NCI-H446 (cell line): ENCODE results near the gene C16orf82.

Experiments used
- DNase-seq, 2 experiments: peaks; one replicate each; lab custom pipeline; 2025; lab: John Stamatoyannopoulos, UW

The C16orf82 gene

GRCh38 chr16:27088216-27088615 lies 21.5 kb downstream of the C16orf82 start:
- DNase-seq: no peak

GRCh38 chr16:27096375-27096774 lies 29.6 kb downstream of the C16orf82 start:
- DNase-seq: no peak

GRCh38 chr16:27097800-27098230 lies 31.1 kb downstream of the C16orf82 start:
- DNase-seq: no peak

- DNase-seq: no peak
These were observed 31.8 kb downstream of the C16orf82 start for GRCh38 chr16:27098366-27099049.

- DNase-seq: no peak
These were observed 36.2 kb downstream of the C16orf82 start for GRCh38 chr16:27102701-27103575.

GRCh38 chr16:27103954-27104353 lies 37.2 kb downstream of the C16orf82 start:
- no peak for DNase-seq

GRCh38 chr16:27106305-27106704 lies 39.6 kb downstream of the C16orf82 start:
- no peak for DNase-seq

GRCh38 chr16:27107185-27107592 lies 40.5 kb downstream of the C16orf82 start:
- DNase-seq: no peak

GRCh38 chr16:27108051-27108770 lies 41.5 kb downstream of the C16orf82 start:
- DNase-seq: no peak

GRCh38 chr16:27108826-27109665 lies 42.3 kb downstream of the C16orf82 start:
- DNase-seq: no peak

- peak; percentile 0 to 63 for DNase-seq
These were observed 43.2 kb downstream of the C16orf82 start for GRCh38 chr16:27109666-27110523.

GRCh38 chr16:27110524-27110896 lies 43.8 kb downstream of the C16orf82 start:
- DNase-seq: no peak

GRCh38 chr16:27111486-27111885 lies 44.8 kb downstream of the C16orf82 start:
- no peak for DNase-seq

- no peak for DNase-seq
These were observed 45.5 kb downstream of the C16orf82 start for GRCh38 chr16:27112093-27112811.

- DNase-seq: no peak
These were observed 46.7 kb downstream of the C16orf82 start for GRCh38 chr16:27113341-27113841.

- DNase-seq: no peak
These were observed 47.3 kb downstream of the C16orf82 start for GRCh38 chr16:27114006-27114405.

GRCh38 chr16:27118526-27118925 lies 51.8 kb downstream of the C16orf82 start:
- no peak for DNase-seq
